ENCODE results near the gene DNASE1L2. TPM values are rescaled to one million over a fixed set of nuclear protein-coding genes. Genes with fewer than 3 reads are reported as not detected.
"Not testable (repeated sequence)": the region's sequence is repeated elsewhere in the genome, so short reads cannot be mapped to it uniquely, and the experiment has no call there.

Gene DNASE1L2
- total RNA-seq, 1 donor from 2014 or later, result 2.0 TPM

GRCh38 chr16:2237102-2237482 is 848 bp downstream of the DNASE1L2 start:
- peaks cover 25% of the 10 kb centered on the region for H3K4me1 ChIP-seq
- peak overlapping the region; percentile 7 for H3K4me3 ChIP-seq
- intact Hi-C loops (cut with DNase I), result no loop called here
- TF ChIP-seq, protein P1, sequence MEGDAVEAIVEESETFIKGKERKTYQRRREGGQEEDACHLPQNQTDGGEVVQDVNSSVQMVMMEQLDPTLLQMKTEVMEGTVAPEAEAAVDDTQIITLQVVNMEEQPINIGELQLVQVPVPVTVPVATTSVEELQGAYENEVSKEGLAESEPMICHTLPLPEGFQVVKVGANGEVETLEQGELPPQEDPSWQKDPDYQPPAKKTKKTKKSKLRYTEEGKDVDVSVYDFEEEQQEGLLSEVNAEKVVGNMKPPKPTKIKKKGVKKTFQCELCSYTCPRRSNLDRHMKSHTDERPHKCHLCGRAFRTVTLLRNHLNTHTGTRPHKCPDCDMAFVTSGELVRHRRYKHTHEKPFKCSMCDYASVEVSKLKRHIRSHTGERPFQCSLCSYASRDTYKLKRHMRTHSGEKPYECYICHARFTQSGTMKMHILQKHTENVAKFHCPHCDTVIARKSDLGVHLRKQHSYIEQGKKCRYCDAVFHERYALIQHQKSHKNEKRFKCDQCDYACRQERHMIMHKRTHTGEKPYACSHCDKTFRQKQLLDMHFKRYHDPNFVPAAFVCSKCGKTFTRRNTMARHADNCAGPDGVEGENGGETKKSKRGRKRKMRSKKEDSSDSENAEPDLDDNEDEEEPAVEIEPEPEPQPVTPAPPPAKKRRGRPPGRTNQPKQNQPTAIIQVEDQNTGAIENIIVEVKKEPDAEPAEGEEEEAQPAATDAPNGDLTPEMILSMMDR (IDR thresholded peaks at IDR 0.05), result no peak
- no peak overlapping the region for H3K27ac ChIP-seq
- ATAC-seq (no peak), DNase-seq (no peak)
- no peaks in the 10 kb centered on the region for H3K9me3 ChIP-seq
- H3K36me3 ChIP-seq, result peaks cover 49% of the 10 kb centered on the region
- peaks cover 30% of the 10 kb centered on the region for H3K27me3 ChIP-seq (ENCODE audit: low read depth)

- TF ChIP-seq, protein P1 (IDR thresholded peaks at IDR 0.05), result no peak
- intact Hi-C loops (cut with DNase I), result no loop called here
- peaks cover 49% of the 10 kb centered on the region for H3K36me3 ChIP-seq
- no peak overlapping the region for H3K27ac ChIP-seq
- no peak for DNase-seq
- peaks cover 30% of the 10 kb centered on the region for H3K27me3 ChIP-seq (ENCODE audit: low read depth)
- H3K4me1 ChIP-seq, result peaks cover 25% of the 10 kb centered on the region
- no peak overlapping the region for H3K4me3 ChIP-seq
- no peaks in the 10 kb centered on the region for H3K9me3 ChIP-seq
- peak; percentile 16 to 28 for ATAC-seq
These were observed 1.4 kb downstream of the DNASE1L2 start for GRCh38 chr16:2237493-2238149.

- H3K27ac ChIP-seq, result no peak overlapping the region
- peaks cover 25% of the 10 kb centered on the region for H3K4me1 ChIP-seq
- peaks cover 49% of the 10 kb centered on the region for H3K36me3 ChIP-seq
- DNase-seq (no peak), ATAC-seq (peak in 1 of 2 donors; percentile 20)
- TF ChIP-seq, protein P1 (IDR thresholded peaks at IDR 0.05), result no peak
- H3K9me3 ChIP-seq, result no peaks in the 10 kb centered on the region
- intact Hi-C loops (cut with DNase I), result no loop called here
- H3K4me3 ChIP-seq, result no peak overlapping the region
- H3K27me3 ChIP-seq (ENCODE audit: low read depth), result peaks cover 30% of the 10 kb centered on the region
These were observed 2.0 kb downstream of the DNASE1L2 start for GRCh38 chr16:2238150-2238837.

DNA sequence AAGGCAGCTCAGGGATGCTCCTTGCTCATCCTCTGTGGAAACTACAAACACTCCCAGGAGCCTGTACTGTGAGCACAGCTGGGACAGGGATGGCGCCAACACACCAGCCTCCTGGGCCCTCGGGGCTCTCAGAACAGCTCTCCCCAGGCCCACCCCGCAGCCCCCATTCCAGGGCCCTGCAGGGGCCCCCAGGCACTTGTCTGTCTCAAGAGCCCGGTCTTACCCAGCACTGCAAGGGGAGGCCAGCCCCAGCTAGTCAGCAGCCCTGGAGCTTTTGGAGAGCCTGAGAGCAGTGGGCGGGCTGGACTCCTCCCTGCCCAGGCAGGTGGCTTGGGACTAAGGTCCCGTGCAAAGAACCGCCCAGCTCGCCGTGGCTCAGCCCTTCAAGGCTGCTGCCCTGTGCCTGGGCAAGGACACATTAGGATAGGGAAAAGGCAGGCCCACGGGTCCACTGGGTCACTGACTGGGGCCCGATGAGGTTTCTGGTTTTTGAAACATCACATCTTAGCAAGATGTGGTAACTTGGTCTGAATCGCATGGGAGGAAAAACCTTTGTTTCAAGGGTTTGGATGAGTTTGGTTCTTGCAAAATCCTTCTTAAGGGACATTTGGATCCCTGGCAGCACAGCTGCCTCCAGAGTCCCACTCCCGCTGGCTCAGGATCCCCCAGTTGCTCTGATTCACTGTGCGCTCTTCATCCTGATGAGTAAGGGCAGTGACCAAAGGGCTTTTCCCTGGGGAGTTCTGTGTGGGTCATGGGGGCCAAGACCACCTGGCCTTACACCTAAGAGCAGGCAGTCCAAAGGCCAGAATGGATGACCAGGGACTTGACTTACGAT is 2.8 kb downstream of the DNASE1L2 start:
- intact Hi-C loops (cut with DNase I), result no loop called here
- DNase-seq, result no peak
- Histone ChIP-seq H3K36me3 (peaks cover 49% of the 10 kb centered on the region), H3K4me3 (no peak overlapping the region), H3K27ac (no peak overlapping the region), H3K9me3 (no peaks in the 10 kb centered on the region), H3K27me3 (ENCODE audit: low read depth) (peaks cover 30% of the 10 kb centered on the region), H3K4me1 (peaks cover 25% of the 10 kb centered on the region)
- TF ChIP-seq, protein P1 (IDR thresholded peaks at IDR 0.05), result no peak
- ATAC-seq, result no peak

- ATAC-seq; H3K27ac ChIP-seq; H3K9me3 ChIP-seq; H3K4me3 ChIP-seq; intact Hi-C loops (cut with DNase I); DNase-seq: not testable (repeated sequence)
- Histone ChIP-seq H3K27me3 (ENCODE audit: low read depth) (peaks cover 25% of the 10 kb centered on the region), H3K36me3 (peaks cover 49% of the 10 kb centered on the region), H3K4me1 (peaks cover 25% of the 10 kb centered on the region)
These were observed 4.1 kb downstream of the DNASE1L2 start for GRCh38 chr16:2240331-2240730.

Measured in lower lobe of right lung (tissue), 2 donors.